GM18858 (cell line): Measurements from ENCODE around the gene SEC31B.

Experiments
- ATAC-seq: cut with Tn5 transposase; IDR thresholded peaks from one replicate; pipeline ENCODE4 v1.9.1; 2021; ENCODE audit not compliant: unreplicated experiment

SEC31B gene

DNA sequence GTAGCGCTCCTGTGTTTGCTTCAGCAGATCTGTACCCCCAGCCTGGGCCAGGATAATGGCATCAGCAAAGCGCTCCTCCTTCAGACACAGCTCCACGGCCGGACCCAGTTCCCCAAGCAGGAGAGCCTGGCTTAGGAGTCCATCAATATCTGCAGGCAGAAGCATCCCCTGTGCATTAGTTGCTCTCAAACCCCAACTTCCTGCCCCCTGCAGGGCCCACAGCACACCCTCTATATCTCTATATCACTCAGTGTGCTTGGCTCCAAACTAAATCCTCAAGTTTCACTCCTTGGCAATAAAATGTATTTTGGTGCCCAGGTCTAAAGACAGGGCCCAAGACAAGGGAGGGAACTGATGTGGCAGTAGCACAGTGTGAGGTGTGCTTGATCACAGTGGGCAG, 21.6 kb downstream of the SEC31B start:
- ATAC-seq: no peak

DNA sequence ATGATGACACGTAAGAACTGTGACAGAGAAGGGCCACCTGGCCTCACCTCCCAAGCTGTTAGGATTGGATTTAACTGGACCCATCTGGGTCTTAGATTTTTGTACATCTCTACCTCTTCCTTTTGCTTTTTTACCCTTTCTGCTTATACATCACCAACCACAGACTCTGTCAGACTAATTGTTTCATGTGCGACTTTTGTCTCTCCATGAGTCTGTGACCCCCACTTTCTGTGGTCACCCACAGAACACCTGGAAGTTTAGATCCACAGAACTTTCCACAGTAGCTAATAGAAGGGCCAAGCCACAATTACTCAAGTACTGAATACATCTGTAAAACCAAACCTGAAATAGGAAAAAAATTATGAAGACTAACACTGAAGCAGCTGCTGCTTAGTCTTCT, 23.1 kb downstream of the SEC31B start:
- no peak for ATAC-seq

DNA sequence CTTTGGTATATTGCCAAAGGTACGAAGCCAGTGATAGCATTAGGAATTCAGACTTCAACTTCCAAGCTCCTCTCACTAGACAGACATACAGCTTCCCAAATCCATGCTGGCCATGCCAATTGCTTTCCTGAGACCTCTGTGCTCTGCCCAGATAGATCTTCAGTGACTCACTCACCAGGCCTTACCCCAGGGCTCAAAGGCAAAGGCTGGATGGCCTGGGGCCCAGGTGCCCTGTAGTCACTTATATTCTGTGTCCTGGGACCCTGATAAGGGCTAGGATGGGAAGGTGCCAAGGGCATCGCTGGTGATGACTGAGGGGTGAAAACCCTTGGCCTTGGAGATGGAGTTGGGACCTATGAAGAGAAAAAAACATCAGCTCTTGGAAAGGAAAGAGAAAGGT, 29.1 kb downstream of the SEC31B start:
- ATAC-seq: no peak

DNA sequence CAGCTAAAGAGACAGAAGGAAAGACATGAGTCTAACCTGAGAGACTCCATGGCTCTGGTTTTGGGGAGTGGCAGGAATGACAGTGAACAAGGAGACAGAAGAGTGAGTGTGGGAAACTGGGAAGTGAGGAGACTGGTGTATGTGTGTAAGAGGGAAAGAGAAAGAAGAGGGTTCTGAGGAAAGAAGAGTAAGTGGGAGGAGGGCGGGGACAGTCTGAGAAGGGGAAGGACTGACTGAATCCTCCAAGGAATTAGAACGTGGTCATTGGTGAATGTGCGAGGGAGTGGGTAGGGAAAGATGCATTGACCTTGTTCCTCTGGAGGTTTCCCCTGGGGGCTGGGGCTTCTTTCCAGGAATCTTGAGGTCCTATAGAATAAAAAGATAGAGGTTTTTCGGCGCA, 30.3 kb downstream of the SEC31B start:
- ATAC-seq: no peak

DNA sequence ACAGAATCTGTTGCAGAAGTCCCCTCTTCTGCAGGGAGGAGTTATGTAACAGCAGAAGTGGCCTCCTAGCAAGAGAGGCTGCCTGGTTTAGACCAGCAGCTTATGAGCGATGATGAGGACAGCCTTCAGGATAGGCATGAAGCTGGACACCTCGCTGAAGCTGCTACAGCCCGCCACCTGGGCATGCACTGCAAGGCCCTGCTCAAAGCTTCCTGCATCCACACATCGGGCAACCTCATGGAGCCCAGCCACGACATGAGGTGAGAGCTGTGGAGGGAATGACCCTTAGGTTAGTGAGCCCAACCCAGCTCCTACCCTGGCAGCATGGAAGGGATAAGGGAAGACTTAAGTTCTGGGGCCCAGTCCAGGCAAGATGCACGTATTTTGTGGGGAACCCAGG, 32.1 kb downstream of the SEC31B start:
- ATAC-seq: no peak

DNA sequence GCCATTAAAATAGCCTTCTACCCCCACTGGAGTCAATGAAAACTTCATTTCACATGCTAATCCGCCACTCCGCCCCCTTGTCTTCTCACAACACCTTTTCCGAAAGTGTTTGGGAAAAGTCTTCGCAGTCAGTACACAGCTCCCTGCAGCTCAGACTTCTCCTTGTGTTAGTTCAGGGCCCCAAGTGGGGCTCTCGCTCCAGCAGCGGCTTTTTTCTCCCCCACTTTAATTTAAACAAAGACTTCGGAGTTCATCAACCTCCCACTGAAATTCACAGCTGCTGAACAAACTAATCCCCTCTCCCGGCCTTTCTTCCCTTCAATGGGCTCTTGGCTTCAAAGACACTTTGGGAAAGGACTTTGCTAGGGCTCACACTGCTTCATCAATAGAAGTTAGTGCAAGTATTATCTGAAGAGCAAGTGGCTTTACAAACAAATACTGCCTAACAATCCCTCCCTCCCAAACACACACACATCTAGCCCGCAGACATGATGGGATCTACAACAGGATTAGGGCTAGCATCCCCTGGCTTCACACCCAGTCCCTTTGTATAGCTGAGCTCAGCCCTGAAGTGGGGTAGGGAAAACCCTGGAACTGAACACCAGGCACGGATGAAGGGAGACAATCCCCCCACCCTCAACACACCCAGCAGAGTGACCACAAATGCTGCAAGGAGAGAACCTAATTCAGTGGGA, 33.7 kb downstream of the SEC31B start:
- no peak for ATAC-seq

DNA sequence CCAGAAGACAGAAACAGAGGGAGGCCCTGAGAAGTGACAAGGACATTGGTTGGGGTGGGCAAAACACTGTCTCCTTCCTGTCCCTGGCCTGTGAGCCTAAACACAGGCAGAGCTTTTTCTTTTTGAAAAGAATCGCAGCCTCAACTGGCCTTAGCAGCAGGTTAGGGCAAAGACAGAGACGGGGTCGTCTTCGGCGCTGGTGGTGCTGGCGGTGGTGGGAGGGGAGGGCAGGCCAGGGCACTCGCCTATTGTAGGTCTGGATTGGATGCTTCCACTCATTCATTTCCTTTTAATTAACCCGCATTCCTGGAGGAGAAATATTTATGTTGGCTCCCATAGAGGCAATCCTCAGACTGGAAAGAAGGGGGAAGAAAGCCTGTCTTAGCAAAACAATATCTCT, 34.3 kb downstream of the SEC31B start:
- ATAC-seq: no peak

DNA sequence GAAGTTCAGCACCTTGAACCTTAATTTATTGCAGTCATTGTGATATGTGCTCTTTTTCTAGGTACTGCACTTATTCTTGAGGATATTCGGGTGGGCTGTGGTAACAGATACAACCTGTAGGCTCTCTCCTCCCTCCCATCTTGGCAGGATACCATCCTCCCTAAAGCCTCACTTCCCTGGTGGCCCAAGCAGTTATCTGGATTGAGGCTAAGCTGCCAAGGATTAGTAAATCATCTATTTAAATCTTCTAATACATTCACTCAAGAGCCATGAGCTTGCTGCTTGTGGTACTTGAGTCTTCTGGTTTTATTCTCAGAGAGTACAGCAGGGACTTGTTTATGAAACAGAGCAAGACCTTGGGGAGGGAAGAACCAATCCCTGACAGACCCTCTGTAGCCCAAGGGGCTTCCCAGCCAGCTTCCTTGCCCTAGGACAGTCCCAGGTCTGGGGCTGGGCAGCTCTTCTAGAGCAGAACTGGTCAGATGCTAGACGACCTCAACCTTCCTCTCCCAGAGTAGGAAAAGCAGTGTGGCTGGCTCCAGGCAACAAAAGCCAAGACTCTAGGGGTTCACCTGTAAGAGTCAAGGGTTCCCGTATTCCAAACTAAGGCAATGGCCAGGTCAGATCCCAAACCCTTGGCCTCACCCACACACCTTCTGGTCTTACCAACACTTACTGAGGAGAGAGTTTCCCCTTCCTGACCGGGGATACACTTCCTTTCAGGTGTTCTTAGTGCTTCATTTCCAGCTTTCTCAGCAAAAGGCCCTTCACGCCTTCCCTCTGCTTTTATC, 35.6 kb downstream of the SEC31B start:
- ATAC-seq: no peak

DNA sequence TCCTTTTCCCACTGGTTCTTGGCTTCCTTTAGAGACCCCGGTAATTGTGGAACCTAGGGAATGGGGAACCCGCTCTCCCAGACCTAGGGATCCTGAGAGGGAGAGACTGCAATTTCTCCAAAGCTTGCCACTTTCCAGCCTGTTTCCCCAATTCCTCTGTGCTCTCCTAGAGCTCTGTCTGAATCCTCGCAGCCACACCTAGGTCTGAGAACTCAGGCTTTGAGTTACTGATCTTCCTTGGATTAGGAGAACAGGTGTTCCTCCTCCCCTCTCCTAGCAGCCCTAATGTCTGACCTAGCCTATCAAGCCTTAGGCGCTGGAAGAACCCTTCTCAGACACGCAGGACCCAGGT, 36.9 kb downstream of the SEC31B start:
- ATAC-seq: no peak

DNA sequence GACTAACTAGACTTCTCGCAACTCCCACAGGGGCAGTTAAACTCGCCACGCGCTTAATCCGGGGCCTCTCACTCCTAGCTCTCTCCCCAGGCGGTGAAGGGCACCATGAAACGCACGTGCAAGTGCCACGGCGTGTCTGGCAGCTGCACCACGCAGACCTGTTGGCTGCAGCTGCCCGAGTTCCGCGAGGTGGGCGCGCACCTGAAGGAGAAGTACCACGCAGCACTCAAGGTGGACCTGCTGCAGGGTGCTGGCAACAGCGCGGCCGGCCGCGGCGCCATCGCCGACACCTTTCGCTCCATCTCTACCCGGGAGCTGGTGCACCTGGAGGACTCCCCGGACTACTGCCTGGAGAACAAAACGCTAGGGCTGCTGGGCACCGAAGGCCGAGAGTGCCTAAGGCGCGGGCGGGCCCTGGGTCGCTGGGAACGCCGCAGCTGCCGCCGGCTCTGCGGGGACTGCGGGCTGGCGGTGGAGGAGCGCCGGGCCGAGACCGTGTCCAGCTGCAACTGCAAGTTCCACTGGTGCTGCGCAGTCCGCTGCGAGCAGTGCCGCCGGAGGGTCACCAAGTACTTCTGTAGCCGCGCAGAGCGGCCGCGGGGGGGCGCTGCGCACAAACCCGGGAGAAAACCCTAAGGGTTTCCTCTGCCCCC, 37.4 kb downstream of the SEC31B start:
- no peak for ATAC-seq

DNA sequence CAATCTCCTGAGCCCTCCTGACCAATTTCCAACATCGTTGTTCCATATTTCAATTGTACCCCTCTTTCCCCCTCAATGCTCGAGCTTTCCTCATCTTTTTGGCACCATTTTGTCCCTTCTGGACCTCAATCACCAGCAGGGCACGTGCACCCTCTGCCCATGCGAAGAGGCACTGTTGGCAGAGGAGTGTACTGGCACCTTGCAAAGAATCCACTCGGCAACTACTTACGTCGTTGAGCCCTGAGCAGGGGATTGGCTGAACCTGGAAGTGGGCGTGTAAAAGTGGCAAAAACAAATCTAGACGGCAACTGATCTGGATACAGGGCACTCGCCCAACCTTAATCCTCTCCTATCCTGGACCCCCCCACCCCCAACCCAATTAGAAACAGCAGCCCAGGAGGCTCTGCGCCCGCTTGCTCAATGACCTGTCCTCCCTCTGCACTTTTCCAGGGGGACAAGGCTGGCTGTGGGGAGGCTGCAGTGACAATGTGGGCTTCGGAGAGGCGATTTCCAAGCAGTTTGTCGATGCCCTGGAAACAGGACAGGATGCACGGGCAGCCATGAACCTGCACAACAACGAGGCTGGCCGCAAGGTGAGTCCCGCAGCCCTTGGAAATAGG, 38.1 kb downstream of the SEC31B start:
- peak; percentile 97 for ATAC-seq

DNA sequence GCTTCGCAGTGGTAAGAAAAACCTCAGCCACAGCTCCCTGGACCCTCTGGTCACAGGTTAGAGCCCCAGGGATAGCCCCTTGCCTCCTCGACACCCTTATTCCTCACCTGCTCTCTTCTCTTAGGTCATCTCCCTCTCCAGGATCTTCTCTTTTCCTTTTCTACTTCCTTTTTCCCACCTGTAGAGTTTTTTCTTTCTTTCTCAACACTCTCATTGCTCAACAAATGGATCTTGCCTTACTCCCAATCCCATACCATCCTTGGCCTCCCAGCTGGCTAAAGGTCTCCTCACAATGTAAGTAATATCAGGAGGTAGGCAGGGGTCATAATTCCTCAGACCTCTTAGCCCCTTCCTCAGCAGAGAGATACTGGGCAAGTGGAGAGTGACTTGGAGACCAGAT, 39.7 kb downstream of the SEC31B start:
- ATAC-seq: no peak

DNA sequence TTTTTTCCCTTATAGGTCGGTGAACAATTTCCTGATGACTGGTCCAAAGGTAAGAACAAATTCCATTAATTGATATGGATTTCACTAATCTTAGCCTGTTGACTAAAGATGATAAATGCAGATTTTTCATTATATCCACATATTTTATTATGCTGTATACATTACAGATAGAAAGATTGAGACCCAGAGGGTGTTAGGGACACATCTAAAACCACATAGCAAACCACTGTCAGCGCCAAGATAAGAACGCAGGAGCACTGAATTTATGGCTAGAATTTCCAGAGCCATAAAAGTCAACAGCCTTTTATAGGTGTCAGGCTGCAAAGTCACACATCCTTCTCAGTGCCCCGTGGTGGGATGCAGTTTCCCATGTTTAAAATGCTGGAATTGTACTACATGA, 40.6 kb downstream of the SEC31B start:
- no peak for ATAC-seq

DNA sequence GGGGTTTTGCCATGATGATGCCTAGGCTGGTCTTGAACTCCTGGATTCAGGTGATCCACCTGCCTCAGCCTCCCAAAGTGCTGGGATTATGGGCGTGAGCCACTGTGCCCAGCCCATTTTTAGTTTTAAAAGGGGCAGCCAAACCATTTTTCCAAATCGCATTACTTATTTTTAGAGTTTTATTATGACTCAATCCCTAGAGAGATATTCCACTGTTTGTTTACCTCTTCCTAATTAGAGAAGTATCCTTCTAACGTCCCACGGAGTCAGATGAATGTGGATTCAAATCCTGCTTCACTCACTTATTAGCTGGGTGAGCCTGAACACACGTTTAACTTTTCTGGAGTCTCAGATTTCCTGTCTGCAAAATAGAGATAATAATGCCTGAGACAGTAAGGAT, 41.7 kb downstream of the SEC31B start:
- ATAC-seq: no peak

DNA sequence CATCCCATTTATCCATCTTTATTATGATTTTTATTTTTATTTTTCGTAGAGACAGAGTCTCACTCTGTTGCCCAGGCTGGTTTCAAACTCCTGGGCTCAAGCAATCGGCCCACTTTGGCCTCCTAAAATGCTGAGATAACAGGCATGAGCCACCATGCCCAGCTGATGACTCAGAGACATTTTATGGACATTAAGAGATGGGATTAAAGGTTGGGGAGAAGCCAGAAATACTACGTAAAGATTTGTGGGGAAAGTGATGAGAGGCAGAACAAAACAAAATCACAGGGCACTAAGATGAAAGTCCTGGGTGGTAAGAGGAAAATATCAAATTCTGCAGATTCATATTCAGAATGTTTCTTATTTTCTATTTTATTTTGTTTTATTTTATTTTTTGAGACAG, 49.3 kb downstream of the SEC31B start:
- no peak for ATAC-seq

DNA sequence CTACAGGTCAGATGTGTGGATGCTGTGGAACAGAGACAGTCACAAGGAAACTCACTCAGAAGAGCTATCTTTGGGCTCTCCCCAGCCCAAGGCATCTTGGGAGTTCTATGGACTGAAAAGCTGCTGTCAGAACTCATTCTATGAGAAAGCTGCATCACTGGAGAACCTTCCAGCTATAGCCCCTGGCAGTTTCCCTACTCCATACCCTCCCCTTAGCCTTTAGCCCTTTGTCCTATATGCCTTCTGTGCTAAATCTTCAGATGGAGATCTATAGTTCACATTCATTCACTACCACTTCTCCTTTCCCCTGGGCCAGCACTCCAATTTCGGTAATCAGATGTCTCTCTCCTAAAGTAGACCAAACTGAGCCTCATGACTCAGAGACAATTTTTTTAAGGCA, 49.9 kb downstream of the SEC31B start:
- ATAC-seq: no peak

DNA sequence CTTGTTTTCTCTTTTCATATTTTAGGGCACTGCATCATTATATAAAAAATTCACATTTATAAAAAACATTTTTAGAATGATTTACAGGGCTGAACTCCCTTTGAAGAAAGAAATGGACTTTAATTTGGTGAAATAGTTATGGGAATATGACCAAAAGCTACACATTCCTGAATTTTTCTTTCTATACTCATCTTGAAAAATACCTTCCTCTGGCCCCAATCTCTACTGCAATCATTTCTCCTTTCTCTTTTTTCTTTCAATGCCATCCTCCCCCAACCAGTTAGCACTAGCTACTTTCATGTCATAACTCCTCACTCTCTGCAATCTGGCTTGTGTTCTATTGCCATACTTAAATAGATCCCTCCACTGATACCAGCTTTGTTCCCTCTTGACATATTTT, 50.7 kb downstream of the SEC31B start:
- ATAC-seq: no peak

DNA sequence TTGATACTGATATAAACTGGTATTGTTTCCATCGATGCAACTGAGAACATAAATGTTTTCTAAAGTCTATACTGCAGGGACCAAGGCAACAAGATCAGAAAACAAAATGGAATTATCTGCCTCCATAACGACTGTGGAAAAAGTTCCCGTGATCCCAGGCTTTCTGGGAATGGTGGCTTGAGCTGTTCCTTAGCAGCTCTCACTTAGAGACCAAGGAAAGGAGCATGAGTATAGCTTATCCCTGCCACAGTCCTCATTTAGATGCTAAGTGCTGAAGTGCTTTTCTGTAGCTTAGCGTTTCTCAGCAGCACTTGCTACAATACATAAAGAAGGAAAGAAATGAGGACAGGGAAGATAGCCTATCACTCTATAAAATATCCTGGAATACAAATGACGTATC, 51.3 kb downstream of the SEC31B start:
- no peak for ATAC-seq

DNA sequence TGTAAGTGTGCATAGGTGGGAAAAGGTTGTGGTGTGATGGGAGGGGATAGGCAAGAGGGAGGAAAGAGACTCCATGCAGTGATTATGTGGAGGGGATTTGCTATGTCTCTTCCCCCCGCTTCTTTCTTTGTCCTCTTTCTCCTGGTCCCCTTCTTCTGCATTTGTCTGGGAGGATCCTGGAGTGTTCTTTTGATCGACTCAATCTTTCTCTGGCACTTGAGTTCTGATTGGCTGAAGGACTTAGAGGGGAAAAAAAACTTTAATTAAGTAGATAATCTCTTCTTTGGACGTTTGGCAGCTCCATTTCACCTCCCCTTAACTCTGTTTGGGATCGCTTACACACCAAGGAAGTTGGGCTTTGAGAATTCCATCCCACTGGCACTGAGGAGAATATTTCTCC, 57.0 kb downstream of the SEC31B start, which contains the start of gene WNT8B:
Gene WNT8B (plus strand): TSS at position 301 of the 400 bp plus-strand sequence. CDS start 160 bp downstream, outside the sequence.
- ATAC-seq: no peak

DNA sequence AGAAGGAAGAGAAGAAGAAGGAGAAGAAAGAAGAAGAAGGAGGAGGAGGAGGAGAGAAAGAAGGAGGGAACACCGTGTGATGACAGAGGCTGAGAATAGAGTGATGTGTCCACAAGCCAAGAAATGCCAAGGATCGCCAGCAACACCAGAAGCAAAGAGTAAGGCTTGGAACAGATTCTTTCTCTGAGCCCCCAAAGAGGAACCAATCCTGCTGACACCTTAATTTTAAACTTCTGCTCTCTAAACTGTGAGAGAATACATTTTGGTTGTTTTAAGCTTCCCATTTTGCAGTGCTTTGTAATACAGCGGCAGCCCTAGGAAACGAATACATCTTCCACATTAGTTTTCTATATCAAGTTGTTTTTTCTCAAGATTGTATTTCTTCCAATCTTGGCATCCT, 70.7 kb downstream of the SEC31B start:
- no peak for ATAC-seq

DNA sequence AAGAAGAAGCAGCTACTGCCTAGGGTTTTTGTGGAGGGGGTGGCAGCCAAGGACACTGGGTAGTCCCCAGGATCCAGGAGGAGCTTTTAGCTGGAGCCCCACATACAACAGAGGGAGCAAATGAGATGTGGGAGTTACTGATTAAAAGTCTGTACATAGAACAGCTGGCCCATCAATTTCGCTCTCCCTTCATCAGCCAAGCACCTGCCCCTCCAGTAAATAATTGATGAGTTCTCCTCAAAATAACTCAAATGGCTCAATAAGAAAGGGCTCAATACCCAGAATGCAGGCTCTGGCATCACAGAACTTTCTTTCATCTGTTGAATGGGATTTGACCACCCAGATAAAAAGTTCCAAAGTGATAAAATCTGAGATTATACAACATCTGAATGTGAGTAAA, 72.0 kb downstream of the SEC31B start:
- ATAC-seq: no peak
